ENCODE data around the gene TENT4B.

DNA sequence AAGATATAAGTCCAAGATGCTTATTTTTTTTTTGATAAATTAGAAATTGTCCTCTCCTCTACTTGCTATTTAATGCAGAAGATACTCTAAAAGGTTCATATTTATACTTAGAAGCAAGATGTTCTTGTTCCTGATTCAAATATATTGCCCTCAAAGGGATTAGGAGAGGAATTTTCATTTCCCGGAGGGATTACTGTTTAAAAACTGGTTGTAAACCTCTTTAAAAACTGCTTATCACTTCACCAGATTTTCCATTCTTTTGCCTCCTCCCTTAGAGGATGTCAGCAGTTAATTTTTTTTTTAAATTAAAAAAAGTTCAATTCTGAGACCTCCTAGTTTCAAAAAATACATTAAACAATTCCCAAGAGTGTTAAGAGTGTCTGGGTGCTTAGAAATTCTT, 2.8 kb downstream of the TENT4B start:
- TF ChIP-seq, protein P1, sequence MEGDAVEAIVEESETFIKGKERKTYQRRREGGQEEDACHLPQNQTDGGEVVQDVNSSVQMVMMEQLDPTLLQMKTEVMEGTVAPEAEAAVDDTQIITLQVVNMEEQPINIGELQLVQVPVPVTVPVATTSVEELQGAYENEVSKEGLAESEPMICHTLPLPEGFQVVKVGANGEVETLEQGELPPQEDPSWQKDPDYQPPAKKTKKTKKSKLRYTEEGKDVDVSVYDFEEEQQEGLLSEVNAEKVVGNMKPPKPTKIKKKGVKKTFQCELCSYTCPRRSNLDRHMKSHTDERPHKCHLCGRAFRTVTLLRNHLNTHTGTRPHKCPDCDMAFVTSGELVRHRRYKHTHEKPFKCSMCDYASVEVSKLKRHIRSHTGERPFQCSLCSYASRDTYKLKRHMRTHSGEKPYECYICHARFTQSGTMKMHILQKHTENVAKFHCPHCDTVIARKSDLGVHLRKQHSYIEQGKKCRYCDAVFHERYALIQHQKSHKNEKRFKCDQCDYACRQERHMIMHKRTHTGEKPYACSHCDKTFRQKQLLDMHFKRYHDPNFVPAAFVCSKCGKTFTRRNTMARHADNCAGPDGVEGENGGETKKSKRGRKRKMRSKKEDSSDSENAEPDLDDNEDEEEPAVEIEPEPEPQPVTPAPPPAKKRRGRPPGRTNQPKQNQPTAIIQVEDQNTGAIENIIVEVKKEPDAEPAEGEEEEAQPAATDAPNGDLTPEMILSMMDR (conservative IDR thresholded peaks at IDR 0.05; ENCODE audit: low read depth, low read length) = no peak
- no peak for TF ChIP-seq EZH2 (IDR thresholded peaks at IDR 0.05; ENCODE audit: borderline replicate concordance, low read depth, low read length, poor library complexity, severe bottlenecking)
